SKM-1 treated with dmso at 0.1 percent for 144 hours (cell line): ENCODE measurements around the gene AGR3.
"Not testable (repeated sequence)": the region's sequence is repeated elsewhere in the genome, so short reads cannot be mapped to it uniquely, and the experiment has no call there.

ENCODE experiments used
- DNase-seq: peaks from one replicate; lab custom pipeline; 2025; ENCODE audit not compliant: unreplicated experiment; lab: John Stamatoyannopoulos, UW

AGR3 gene

GRCh38 chr7:16891874-16892643 is 10.3 kb upstream of the AGR3 start:
- DNase-seq, result no peak

GRCh38 chr7:16891338-16891737 is 9.6 kb upstream of the AGR3 start:
- DNase-seq, result no peak

DNA sequence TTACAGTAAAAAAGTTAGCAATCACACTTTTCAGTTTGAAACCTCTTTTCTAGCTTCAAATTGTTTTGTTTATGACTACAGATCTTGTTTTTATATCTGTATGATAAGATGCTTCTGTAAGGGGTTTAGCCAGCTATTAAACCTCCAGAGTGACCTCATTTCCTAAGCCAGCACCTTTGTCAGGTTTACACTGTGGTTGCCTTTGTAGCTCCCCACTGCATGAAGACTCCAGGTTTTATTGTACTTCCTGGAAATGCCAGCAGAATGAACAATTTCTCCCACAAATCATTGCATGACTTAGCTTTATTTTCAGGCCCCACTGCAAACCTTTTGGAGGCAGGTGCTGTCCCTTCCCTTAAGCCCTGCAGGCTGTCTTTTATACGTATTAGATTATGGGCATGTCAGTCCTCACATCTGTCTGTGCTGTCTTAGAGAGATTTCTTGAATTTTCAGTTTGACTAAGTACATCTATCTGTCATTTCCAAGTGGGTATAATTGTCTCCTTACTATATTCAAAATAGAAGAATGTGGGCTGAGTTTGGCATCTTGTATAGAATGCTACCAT is 8.2 kb upstream of the AGR3 start:
- no peak for DNase-seq

- no peak for DNase-seq
Measured at GRCh38 chr7:16889305-16889704, 7.5 kb upstream of the AGR3 start.

- DNase-seq, result no peak
Measured at GRCh38 chr7:16883918-16884317, 2.1 kb upstream of the AGR3 start.

GRCh38 chr7:16880554-16880953 is 1.2 kb downstream of the AGR3 start:
- DNase-seq, result no peak

DNA sequence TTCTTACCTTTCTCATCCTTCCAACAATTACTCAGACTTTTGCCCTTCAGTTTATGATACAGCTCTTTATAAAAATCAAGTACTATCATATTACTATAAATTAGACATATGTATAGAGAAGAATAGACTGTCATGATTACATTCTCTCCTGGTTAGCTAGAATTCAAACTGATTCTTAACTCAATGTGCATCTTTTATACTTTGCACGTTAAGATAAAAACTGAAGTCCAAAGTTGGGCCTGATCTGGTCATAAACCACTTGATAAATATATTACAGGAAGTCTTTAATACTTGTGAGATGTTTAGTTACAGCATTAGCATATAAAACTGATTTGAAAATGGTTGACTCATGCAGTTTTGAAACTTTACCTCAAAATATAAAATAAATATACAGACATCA is 2.6 kb downstream of the AGR3 start:
- DNase-seq, result no peak

GRCh38 chr7:16875861-16876260 is 5.9 kb downstream of the AGR3 start:
- no peak for DNase-seq

DNA sequence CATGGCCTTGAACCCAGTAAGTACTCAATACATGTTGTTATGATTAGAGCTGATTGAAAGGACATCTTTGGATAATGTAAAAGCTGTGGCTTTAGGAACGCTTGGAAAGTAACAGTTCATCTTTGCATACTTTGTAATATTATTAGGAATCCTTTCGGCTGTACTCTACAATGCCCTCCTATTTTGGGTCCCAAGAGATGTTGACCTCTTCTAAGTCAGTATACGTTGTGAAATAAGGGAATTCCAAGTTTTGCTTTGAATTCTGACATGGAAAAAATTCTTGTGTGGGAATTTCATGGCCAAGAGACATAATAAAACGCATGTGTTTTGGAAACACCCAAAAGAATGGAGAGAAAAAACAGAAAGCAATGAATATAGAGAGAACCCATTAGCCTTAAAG is 7.7 kb downstream of the AGR3 start:
- no peak for DNase-seq

- no peak for DNase-seq
Measured at GRCh38 chr7:16867328-16867727, 14.5 kb downstream of the AGR3 start.

DNA sequence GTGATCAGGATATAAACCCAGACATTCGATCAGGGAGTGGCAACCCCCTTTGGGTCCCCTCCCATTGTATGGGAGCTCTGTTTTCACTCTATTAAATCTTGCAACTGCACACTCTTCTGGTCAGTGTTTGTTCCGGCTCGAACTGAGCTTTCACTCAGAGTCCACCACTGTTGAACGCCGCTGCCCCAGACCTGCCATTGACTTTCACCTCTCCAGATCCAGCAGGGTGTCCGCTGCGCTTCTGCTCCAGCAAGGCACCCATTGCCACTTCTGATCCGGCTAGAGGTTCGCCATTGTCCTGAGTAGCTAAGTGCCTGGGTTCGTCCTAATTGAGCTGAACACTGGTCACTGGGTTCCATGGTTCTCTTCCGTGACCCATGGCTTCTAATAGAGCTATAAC is 28.6 kb downstream of the AGR3 start:
- DNase-seq, result not testable (repeated sequence)

GRCh38 chr7:16851829-16852228 is 30.0 kb downstream of the AGR3 start:
- peak; percentile 31 for DNase-seq

DNA sequence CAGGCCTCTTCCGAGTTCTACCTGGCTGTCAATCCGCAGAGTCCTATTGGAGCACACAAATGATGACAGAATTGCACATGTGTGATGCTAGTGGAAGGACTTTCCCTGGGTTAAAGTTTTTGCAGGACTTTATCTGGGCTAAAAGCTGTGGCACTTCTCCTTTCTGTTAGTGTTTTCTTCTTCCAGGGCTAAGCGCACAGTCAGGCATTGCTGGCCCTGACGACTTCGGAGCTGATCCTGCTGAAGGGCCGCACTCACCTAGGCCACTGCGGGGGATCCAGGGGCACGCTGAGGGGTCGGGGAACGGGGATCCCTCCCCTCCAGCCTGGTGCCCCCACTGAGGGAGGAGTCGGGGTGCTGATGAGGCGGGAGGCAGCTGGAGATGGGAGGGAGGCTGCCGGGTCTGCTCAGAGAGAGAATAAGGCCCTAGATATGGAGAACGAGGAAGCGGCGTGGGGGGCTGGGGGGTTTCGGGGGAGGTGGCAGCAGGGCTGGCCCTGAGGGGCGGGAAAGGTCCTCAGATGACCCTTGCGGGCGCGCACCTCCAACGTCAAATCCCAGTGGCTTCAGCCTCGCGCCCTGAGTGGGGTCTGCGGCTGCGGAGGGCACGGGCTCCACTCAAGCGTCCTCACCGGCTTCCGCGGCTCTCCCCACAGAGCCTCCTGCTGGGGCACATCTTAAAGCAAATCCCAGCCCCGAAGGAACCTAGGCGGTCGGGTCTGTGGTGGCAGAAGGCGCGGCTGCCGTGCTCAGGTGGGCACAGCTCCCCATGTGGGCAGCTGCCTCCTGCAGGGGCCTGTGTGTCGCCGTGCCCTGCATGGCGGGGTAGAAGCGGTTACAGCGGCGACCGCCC is 30.9 kb downstream of the AGR3 start:
- no peak for DNase-seq

DNA sequence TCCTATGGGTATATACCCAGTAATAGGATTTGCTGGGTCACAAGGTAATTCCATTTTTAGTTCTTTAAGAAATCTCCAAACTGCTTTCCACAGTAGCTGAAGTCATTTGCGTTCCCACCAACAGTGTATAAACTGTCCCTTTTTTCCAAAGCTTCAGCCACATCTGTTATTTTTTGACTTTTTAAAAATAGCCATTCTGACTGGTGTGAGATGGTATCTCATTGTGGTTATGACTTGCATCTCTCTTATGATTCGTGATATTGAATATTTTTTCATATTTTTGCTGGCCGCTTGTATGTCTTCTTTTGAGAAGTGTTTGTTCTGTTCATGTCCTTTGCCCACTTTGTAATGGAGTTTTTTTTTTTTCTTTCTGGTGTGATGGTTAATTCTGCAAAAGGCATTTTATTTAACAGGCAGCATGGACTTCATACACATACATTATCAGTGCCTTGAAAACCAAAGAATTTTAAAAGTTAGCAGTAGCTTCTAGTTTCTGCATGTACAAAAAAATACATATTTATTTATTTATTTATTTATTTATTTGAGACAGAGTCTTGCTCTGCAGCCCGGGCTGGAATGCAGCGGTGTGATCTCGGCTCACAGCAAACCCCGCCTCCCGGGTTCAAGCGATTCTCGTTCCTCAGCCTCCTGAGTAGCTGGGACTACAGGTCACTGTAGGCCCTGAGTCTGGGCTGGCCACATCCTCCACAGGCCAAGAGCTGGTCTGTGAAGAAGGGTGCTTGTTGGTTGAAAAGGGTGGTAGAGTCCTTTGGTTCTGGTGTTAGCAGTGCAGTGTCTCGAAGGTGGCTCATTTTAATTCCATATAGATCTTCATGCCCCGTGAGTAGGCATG is 32.3 kb downstream of the AGR3 start:
- DNase-seq, result no peak

- DNase-seq, result no peak
Measured at GRCh38 chr7:16847381-16847860, 34.4 kb downstream of the AGR3 start.

DNA sequence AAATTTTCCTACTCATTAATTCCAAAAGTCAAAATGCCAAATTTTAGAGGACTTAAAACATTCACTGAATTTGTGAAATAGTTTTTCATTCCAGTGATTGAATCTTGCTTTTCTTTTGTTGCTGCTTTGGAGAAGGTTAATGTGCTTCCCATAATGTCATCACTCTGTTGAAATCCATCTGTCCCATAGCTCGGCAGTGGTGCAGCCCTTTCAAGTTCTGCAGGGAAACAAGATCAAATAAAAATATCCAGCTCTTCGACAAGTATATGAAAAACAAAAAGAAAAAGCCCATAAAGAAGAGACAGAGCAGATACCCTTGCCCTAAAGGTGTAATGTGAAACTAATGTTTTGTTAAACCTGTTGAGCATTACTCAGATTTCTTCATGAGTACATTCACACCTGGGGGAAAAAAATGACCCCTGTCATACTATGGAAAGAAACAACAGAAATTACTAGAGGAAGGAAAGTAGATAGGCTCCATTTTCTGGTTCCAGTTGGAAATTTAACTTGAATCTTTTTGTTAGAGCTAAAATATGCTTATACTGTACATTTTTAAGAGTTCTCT is 35.1 kb downstream of the AGR3 start:
- DNase-seq, result no peak

DNA sequence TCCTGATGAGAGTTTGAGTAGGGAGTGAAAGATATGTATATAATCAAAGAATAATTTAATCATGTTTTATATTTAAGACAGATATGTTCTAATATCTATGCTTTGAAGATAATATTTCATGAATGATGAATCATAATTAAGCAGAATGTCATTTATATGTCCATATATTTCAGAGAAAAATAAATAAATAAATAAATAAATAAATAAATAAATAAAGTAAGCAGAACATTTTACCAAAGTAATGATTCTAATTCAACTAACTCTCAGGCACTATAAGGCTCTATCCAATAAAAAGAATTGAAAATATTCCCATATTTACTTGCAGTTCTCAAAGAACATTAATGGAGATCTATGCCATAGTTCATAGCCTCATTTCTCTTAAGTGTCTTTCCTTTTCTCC is 36.0 kb downstream of the AGR3 start:
- DNase-seq, result no peak

GRCh38 chr7:16841681-16842080 is 40.1 kb downstream of the AGR3 start:
- no peak for DNase-seq

GRCh38 chr7:16840094-16840493 is 41.7 kb downstream of the AGR3 start:
- DNase-seq, result no peak

DNA sequence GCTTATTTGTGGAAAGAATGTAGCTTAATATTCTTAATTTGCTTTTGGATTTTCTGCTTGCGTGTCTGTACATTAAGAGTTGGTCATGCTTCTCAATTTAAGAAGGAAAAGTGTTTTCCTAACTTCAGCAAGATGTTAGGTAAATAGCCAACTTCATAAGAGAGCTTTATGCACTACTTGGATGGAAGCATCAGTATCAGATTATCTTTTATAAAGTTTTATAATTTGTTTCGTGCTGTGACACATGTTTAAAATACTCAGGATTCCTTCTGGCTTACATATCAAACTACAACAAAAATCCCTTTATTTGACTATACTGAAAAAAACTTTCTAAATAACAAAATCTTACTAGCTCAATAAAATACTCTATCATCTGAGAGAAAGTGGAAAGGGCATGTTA is 42.1 kb downstream of the AGR3 start:
- DNase-seq, result no peak

- no peak for DNase-seq
Measured at GRCh38 chr7:16838891-16839290, 42.9 kb downstream of the AGR3 start.
